ENCODE data around the gene CACNA1D. TPM values are rescaled to one million over a fixed set of nuclear protein-coding genes. Genes with fewer than 3 reads are reported as not detected.

CACNA1D gene
- total RNA-seq, 2 experiments from 2014 or later: not detected

DNA sequence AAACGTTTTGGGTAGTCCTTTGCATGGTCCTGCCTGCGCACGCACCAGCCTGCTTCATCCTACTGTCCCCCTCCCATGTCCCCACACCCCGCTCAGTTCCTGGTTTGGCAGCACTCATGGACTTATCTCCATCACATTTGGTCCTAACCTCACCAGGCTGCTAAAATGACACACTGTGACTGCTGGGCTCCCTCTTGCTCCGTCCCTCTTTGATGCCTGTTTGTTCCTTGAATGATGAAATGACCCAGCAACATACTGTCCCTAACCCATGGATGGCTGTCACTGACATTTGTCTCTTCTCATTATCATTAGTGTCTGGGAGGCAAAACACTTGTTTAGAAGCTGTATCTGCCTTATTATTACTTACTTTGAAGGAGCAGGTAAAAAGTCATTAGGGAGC lies 271.3 kb downstream of the CACNA1D start:
- Mint-ChIP-seq H3K36me3 (no peaks in the 10 kb centered on the region), H3K27ac (no peak overlapping the region), H3K9me3 (no peaks in the 10 kb centered on the region), H3K4me3 (no peak overlapping the region), H3K27me3 (no peaks in the 10 kb centered on the region), H3K4me1 (no peaks in the 10 kb centered on the region)
- DNase-seq: no peak

- Mint-ChIP-seq H3K9me3 (no peaks in the 10 kb centered on the region), H3K27ac (no peak overlapping the region), H3K36me3 (no peaks in the 10 kb centered on the region), H3K27me3 (no peaks in the 10 kb centered on the region), H3K4me1 (no peaks in the 10 kb centered on the region), H3K4me3 (no peak overlapping the region)
- no peak for DNase-seq
These were observed 272.3 kb downstream of the CACNA1D start for GRCh38 chr3:53766706-53767105.

- Mint-ChIP-seq H3K27ac (no peak overlapping the region), H3K4me3 (no peak overlapping the region), H3K36me3 (no peaks in the 10 kb centered on the region), H3K27me3 (no peaks in the 10 kb centered on the region), H3K9me3 (no peaks in the 10 kb centered on the region), H3K4me1 (no peaks in the 10 kb centered on the region)
- DNase-seq: no peak
These were observed 274.4 kb downstream of the CACNA1D start for GRCh38 chr3:53768478-53769459.

DNA sequence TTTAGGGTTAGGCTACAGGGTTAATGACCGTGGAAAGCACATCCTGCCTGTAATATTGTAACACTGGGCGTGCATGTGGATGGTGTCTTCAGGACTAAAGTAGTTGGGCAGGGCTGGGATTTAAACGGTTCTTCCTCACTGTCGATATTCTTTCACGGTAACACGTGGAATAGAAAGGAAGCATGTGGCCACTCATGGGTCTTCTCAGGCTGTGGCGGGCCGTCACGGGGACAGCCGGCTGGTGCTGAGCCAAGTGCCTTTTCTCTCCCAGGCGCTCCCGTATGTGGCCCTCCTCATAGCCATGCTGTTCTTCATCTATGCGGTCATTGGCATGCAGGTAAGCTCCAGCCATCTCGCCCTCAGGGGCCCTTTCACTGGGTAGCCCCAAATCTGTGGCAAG lies 278.2 kb downstream of the CACNA1D start:
- no peak for DNase-seq
- no peaks in the 10 kb centered on the region for H3K9me3 Mint-ChIP-seq
- no peaks in the 10 kb centered on the region for H3K36me3 Mint-ChIP-seq
- no peaks in the 10 kb centered on the region for H3K27me3 Mint-ChIP-seq
- no peak overlapping the region for H3K27ac Mint-ChIP-seq
- H3K4me1 Mint-ChIP-seq: no peaks in the 10 kb centered on the region
- H3K4me3 Mint-ChIP-seq: no peak overlapping the region

DNA sequence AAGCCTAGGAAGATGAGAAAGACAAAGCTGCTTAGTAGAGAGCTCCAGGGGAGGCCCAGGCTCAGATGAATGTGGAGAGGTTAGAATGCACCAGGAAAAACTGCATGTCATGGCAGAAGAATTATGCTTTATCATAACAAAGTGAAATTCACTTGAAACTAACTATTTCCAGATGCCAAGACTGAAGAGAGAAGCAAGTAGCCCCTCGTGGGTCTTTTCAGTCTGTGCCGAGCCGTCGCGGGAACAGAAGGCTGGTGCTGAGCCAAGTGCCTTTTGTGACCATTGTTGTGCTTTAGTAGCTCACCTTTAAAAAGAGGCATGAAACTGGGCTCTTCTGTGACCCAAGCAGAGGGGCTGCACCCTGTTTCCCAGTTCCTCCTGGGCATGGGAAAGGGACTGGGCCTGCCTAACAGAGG lies 278.6 kb downstream of the CACNA1D start:
- Mint-ChIP-seq H3K4me1 (no peaks in the 10 kb centered on the region), H3K4me3 (no peak overlapping the region), H3K27me3 (no peaks in the 10 kb centered on the region), H3K36me3 (no peaks in the 10 kb centered on the region), H3K9me3 (no peaks in the 10 kb centered on the region), H3K27ac (no peak overlapping the region)
- DNase-seq: no peak

GRCh38 chr3:53773611-53774368 lies 279.4 kb downstream of the CACNA1D start:
- H3K27ac Mint-ChIP-seq: no peak overlapping the region
- no peak overlapping the region for H3K4me3 Mint-ChIP-seq
- no peaks in the 10 kb centered on the region for H3K27me3 Mint-ChIP-seq
- no peaks in the 10 kb centered on the region for H3K4me1 Mint-ChIP-seq
- no peaks in the 10 kb centered on the region for H3K9me3 Mint-ChIP-seq
- no peaks in the 10 kb centered on the region for H3K36me3 Mint-ChIP-seq
- DNase-seq: no peak

GRCh38 chr3:53774414-53774813 lies 280.0 kb downstream of the CACNA1D start:
- Mint-ChIP-seq H3K4me3 (no peak overlapping the region), H3K4me1 (no peaks in the 10 kb centered on the region), H3K27me3 (no peaks in the 10 kb centered on the region), H3K9me3 (no peaks in the 10 kb centered on the region), H3K27ac (no peak overlapping the region), H3K36me3 (no peaks in the 10 kb centered on the region)
- no peak for DNase-seq

- Mint-ChIP-seq H3K27ac (no peak overlapping the region), H3K36me3 (no peaks in the 10 kb centered on the region), H3K4me1 (no peaks in the 10 kb centered on the region), H3K27me3 (no peaks in the 10 kb centered on the region), H3K4me3 (no peak overlapping the region), H3K9me3 (no peaks in the 10 kb centered on the region)
- no peak for DNase-seq
These were observed 280.6 kb downstream of the CACNA1D start for GRCh38 chr3:53775018-53775417.

- H3K27me3 Mint-ChIP-seq: no peaks in the 10 kb centered on the region
- no peaks in the 10 kb centered on the region for H3K36me3 Mint-ChIP-seq
- no peaks in the 10 kb centered on the region for H3K9me3 Mint-ChIP-seq
- H3K27ac Mint-ChIP-seq: no peak overlapping the region
- H3K4me3 Mint-ChIP-seq: no peak overlapping the region
- no peaks in the 10 kb centered on the region for H3K4me1 Mint-ChIP-seq
- DNase-seq: no peak
These were observed 281.4 kb downstream of the CACNA1D start for GRCh38 chr3:53775834-53776251.

- no peaks in the 10 kb centered on the region for H3K36me3 Mint-ChIP-seq
- H3K4me1 Mint-ChIP-seq: no peaks in the 10 kb centered on the region
- DNase-seq: no peak
- H3K4me3 Mint-ChIP-seq: no peak overlapping the region
- H3K9me3 Mint-ChIP-seq: no peaks in the 10 kb centered on the region
- H3K27me3 Mint-ChIP-seq: no peaks in the 10 kb centered on the region
- no peak overlapping the region for H3K27ac Mint-ChIP-seq
These were observed 282.2 kb downstream of the CACNA1D start for GRCh38 chr3:53776494-53777101.

DNA sequence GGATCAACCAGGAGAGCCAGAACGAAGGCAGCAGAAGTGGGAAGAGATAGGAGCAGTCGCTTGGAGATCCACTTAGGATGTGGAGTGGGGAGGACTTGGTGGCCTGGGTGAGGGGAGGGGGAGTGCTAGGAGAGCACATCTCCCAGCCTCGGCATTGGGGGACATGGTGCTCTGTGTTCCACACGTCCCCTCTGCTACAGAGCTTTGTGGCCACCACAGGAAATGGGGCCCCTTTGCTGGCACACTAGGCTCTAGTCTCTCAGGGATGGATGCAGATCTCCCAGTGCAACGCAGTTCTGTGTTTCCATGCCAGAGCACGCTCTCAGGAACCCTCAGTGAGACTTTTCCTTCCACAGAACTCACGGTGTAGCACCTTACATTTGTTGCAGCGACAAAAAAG lies 283.1 kb downstream of the CACNA1D start:
- DNase-seq: no peak
- no peaks in the 10 kb centered on the region for H3K36me3 Mint-ChIP-seq
- no peaks in the 10 kb centered on the region for H3K9me3 Mint-ChIP-seq
- H3K27ac Mint-ChIP-seq: no peak overlapping the region
- no peaks in the 10 kb centered on the region for H3K27me3 Mint-ChIP-seq
- H3K4me1 Mint-ChIP-seq: no peaks in the 10 kb centered on the region
- no peak overlapping the region for H3K4me3 Mint-ChIP-seq

GRCh38 chr3:53778153-53778552 lies 283.7 kb downstream of the CACNA1D start:
- Mint-ChIP-seq H3K36me3 (no peaks in the 10 kb centered on the region), H3K27ac (no peak overlapping the region), H3K4me3 (no peak overlapping the region), H3K9me3 (no peaks in the 10 kb centered on the region), H3K27me3 (no peaks in the 10 kb centered on the region), H3K4me1 (no peaks in the 10 kb centered on the region)
- DNase-seq: no peak

DNA sequence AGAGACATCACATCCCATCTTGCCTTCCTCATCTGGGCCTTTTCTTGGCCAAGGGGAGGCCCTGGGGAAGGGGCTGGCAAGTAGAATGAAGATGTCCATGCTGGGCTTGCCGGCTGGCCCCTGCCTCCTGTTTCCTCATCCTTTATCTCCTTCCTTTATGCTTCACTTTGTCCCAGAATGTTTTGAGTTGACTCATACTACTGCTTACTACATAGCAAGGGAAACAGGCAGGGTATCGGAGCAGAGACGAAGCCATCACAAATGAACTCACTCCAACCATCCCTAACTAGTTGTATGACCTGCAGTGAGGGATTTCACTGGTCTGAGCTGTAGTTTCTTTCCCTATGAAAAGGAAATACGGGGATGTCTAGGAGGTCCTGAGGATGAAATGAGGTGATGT lies 285.8 kb downstream of the CACNA1D start:
- no peak overlapping the region for H3K4me3 Mint-ChIP-seq
- H3K9me3 Mint-ChIP-seq: no peaks in the 10 kb centered on the region
- H3K36me3 Mint-ChIP-seq: no peaks in the 10 kb centered on the region
- no peak overlapping the region for H3K27ac Mint-ChIP-seq
- no peaks in the 10 kb centered on the region for H3K27me3 Mint-ChIP-seq
- DNase-seq: no peak
- no peaks in the 10 kb centered on the region for H3K4me1 Mint-ChIP-seq

GRCh38 chr3:53780806-53781205 lies 286.4 kb downstream of the CACNA1D start:
- Mint-ChIP-seq H3K27me3 (no peaks in the 10 kb centered on the region), H3K4me1 (no peaks in the 10 kb centered on the region), H3K4me3 (no peak overlapping the region), H3K36me3 (no peaks in the 10 kb centered on the region), H3K9me3 (no peaks in the 10 kb centered on the region), H3K27ac (no peak overlapping the region)
- DNase-seq: no peak

DNA sequence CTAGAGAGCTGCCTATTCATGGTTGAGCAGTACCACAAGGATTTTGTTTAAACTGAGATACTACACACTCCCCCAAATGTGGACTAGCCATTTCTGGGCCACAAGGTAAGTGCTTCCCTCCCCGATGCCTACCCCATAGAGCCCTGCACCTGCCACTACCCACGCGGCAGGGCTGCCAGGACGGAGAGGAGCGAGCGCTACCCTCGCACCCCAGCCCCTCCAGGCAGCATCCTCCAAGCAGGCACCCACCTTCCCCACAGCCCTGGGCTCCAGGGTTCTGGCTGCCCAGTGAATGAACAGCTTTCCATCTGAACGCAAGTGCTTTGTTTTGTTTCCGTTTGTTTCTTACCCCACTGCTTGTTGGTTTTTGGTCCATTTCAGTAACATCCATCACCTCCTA lies 292.6 kb downstream of the CACNA1D start:
- Mint-ChIP-seq H3K4me3 (no peak overlapping the region), H3K36me3 (no peaks in the 10 kb centered on the region), H3K27ac (no peak overlapping the region), H3K9me3 (no peaks in the 10 kb centered on the region), H3K4me1 (no peaks in the 10 kb centered on the region), H3K27me3 (peaks cover 8% of the 10 kb centered on the region)
- no peak for DNase-seq
